GF-D8 (cell line): ENCODE measurements around the gene CTBP2.

Experiments
- DNase-seq: peaks from one replicate; lab custom pipeline; 2025; lab: John Stamatoyannopoulos, UW

CTBP2 gene

DNA sequence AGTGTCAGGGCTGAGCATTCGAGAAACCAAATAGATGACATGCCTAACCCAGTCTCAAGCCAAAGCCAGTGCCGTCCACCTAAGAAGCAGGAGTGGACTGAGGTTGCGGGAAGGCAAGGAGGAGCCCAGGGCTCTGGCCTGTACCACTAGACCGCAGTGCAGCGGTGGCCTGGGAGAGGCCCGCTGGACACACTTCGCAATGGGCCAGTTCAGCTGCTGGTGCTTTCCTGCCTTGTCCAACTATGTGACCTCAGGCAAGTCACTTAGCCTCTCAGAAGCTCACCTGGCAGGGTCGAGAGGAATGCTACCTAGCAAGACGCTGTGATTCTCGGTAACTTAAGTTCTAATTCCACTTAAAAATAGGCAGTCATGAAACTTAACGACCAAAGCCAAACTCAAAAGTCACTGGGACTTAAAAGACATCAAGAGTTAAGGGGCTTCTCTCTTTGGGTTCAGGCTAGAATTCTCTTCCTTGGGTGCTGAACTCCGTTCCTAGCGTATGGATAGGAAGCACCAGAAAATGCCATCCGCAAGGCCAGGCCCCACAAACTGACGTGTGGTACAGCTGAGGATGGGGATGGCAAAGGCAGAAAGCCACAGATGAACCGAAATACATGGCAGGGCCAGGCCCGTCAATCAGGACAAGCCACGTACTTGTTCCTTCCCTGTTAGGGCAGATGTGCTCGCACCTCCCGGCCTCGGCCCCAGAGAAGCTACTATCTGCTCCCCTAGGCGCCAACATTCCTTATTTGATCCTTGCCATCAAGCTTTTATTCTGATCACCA, 34.2 kb downstream of the CTBP2 start:
- DNase-seq: no peak

DNA sequence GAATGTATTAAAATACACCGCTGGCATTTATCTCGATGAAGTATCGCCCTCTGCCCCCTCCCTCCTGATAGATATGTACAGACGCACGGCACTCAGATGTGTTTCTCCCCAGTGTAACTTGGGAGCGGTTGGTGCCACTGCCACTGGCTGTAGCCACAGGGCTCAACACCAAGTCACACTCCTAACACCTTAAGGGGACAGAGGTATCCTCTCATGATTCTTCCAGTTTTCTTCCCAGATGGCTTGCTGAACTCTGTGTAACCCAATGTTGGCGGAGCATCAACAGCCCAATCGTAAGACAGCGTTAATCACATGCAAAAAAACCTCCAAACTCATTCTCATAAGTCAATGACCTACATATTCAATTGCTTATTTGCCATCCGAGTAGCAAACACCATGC, 35.5 kb downstream of the CTBP2 start:
- no peak for DNase-seq

DNA sequence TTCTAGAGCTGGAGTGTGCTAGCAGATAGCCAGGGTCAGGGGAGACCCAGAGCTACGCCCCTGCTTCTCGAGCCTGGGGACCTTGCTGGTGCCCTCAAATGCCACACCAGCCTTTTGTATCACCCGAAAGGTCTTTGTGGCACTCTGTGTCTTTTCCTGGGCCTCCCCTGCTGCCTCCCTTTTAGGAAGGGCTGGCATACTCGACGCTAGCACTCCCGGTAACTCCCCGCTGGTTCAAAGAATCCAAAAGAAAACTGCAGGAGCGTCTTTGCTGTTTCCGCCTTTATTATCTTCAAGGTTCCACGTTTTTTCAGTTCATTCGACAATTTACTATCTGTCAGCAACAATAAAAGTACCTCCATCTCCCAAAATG, 36.3 kb downstream of the CTBP2 start:
- DNase-seq: no peak

- no peak for DNase-seq
Observed at GRCh38 chr10:125123476-125124114, 36.8 kb downstream of the CTBP2 start.

DNA sequence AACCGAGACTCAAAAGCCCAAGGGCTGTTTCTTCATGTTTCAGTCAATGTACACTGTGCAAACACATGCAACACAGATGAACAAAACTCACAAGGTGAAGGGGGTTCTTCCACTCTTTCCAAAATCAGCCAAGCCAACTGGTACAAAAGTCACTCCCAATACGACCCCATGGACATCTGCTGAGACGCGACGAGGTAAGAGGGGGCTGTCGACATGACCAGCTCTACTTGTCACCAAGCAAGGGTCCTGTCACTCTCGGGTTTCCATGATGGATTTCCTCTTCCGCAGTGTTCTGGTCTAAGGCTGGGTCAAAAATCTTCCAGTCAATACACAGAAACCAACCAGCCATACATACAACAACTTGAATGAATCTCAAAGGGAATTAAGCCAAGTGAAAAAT, 37.8 kb downstream of the CTBP2 start:
- DNase-seq: no peak

GRCh38 chr10:125121003-125121402, 39.4 kb downstream of the CTBP2 start:
- no peak for DNase-seq

DNA sequence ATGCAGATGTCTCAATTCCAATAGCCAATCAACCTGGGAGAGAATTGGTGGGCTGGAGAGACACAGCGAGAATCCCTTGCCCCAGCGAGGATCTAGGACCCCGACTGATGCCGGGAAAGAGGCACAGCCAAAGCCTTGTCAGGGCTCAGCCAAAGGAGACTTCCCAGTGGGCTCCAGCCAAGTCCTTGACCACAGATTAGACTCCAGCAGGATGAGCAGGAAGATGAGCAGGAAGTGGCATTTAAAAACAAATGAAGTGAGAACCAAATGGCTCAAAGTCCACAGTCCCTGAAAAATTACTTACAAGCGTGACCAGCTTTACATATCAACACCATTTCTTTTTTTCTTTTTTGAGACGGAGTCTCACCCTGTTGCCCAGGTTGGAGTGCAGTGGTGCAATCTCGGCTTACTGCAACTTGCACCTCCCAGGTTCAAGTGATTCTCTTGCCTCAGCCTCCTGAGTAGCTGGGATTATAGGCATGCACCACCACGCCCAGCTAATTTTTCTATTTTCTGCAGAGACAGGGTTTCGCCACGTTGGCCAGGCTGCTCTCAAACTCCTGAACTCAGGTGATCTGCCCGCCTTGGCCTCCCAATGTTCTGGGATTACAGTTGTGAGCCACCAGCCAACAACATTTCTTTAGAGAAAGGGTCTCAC, 40.2 kb downstream of the CTBP2 start:
- no peak for DNase-seq

- no peak for DNase-seq
Observed at GRCh38 chr10:125118701-125119100, 41.7 kb downstream of the CTBP2 start.

DNA sequence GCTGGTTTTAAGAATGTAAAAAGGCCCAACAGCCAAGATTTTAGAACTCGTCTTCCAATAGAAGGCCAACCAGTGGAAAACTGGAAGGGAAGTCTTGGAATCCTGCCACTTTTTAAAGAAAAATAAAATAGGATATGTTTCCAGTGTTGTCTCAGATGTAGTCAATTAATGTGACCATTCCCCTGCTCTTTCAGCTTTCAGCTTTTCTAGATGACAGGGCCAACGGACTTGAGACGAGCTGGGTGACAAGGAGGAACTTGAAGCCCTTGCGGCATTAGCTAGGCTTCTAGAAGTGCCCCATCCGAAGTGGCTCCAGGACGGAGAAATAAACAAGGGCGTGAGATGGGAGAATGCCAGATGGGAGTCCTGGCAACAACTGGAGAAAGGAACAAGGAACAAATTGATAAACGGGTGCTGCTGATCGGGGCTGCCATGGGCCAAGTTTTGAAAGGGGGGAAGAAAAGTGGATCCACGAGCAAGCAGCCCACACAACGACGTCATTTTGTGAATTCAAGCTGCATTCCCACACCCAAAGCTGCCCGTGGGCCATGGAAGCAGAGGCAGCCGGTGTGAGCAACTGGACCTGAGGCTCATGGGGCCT, 42.3 kb downstream of the CTBP2 start:
- no peak for DNase-seq

GRCh38 chr10:125116652-125117310, 43.6 kb downstream of the CTBP2 start:
- DNase-seq: no peak

- DNase-seq: no peak
Observed at GRCh38 chr10:125116041-125116649, 44.2 kb downstream of the CTBP2 start.

DNA sequence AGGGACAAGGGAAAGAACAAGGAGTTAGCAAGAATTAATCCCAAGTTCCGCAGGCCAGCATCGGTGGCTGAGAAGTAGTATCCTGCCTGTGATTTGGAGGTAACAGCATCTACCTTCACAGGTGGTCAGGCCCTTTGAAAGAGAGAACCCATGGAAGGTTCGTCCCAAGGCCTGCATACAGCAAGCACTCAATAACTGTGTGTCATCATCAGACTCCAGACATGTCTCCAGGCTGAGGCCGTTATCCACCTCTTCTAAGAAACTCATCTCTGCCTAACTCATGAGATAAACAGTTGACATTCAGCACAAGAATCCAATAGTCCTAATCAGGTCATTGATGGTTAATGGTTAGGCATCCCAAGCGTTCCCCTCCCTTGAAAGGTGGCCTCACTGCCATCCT, 45.0 kb downstream of the CTBP2 start:
- no peak for DNase-seq

- no peak for DNase-seq
Observed at GRCh38 chr10:125114761-125115391, 45.5 kb downstream of the CTBP2 start.

DNA sequence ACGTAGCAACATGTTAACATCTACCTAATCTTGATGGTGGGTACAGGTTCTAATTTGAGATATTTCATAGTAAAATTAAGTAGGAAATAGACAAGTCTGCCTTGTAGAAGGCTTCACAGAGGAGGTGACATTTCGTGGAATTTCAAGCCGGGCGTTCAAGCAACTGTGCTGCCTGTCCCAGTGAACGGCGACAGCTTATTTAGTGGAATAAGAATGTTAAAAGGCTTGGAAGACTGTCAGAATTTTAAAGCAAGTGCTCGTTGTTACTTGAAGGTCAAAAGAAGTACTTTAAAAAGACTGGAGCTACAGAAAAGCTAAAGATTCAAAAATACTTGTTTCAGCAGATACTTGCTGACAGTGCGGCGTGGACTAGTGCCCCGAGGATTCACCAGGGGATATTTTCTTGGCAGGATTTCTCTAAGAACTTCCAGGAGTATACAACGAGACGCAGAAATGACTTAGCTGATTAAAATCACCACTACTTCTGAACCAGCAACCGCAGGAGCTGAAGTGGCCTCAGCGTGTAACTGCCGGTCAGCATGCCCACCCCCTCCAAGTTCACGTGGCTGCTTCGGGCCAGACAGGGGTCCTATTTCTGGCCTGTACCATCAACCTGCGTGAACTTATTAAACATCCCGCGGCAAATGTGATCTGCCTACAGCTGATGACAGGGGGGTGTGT, 46.5 kb downstream of the CTBP2 start:
- DNase-seq: no peak

DNA sequence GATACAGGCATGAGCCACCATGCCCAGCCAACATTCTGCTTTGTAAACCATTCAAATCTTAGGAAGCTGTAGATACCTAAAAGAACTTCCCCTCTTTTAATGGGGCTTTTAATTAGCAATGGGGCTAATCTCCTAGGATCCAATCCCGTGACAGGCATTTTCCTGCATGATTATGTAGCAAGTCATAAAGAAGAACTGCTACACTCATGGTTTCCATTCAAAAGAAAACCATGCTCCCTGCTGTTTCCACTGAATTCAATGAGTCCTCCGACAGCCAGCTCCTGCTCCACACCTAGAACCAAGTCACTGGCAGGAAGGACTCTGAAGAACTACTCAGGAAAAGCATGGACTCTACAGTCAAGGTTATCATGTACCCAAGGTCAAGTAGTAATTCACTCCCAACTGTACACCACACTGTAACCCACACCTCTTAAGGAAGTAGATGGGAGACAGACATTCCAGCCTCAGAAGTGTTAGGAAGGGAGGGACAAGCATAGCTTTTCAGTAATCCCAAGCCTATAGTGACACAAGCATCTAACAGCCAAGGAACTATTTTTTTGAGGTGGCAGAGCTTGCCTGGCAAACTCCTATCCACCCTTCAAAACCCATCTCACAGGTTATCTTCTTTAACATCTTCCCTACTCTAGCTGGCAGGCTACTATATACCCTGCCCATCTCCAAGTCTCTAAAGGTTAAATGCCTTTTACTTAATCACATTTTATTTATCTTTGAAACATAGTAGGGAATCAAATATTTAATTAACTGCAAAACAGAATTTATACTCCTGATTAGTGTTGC, 47.5 kb downstream of the CTBP2 start:
- DNase-seq: no peak

DNA sequence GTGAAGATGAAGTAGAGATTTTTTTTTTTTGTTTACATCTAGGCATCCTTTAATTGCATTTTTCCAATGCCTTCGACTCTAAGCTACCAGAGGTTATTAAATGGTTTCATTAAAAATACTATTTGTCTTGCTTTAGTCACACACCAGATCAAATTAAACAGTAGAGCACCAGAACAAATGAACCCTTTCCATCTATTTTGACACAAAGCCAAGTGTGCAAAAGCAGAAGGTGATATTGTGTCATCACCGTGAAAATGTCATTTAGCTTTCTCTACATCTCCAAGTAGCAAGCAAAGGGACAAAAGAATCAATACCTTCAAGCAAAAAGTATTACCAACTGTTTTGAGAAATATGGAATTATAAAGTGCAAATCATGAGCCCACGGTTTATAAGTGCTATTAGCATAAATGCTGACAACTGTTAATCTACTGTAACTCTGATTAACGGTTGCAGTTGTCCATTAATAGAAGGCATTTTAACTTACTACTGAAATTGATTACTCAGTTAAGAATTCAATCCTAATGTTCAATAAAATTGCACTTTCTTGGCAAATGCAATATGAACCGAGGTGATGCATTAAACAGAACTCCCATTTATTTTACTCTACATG, 49.1 kb downstream of the CTBP2 start:
- no peak for DNase-seq

DNA sequence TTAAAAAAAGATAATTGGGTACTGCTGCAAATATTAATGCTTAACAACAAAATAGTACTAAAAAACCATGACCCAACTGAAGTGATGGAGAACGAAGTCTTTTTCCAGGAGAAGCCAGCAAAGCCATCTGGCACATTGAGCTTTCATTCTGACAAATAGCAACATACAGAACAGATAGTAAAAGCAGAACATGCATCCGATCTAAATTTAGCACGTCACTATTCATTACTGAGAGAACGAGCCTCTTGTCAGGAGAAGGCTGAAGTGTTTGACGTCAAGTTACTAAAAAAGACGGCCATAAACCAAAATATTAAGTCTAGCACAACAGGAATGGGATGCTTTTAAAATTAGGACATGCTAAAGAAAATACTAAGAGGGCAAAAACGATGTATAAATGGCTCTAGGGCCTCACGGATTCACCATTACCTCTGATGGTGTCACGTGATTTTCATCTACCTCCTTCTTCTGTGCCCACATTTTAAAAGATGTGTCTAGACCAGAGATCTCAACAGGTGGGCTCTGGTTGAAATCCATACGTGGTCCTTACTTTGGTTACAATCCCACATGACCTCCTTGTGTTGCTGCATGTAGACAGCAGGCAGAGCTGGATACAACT, 52.3 kb downstream of the CTBP2 start:
- no peak for DNase-seq

DNA sequence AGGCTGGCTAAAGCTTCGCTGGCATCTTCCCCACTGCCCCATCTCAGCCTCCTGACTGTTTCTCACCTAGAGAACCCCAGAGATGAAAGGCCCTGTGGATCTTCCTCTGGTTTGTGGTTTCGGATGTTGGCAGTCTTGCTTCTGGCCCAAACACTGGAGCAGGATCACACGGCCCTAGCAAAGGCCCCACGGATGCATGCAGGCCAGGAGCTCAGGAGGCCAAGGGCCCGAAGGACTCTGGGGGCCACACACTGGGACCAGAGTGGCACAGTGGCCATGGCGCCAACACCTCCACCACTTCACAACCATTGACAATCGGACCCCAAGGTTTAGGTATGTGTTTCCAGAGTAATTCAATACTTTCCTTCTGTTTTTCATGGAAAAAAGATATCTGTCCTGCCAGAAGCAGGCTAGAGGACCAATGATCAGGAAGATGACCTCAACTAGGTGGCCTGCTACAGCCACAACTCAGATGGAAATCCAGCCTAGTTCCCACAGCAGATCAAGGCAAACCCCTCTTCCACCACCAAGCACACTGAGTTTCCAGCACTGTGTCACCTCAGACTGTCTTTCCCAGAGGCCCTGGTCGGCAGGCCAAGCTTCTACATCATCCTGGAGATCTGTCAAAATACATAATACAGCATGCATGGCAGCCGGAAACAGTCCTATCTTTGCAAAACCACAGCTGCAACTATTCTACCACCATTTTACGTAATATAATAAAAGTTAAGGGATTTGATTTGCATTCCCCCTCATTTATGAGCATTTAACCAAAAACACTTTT, 53.0 kb downstream of the CTBP2 start:
- no peak for DNase-seq
